ENCODE measurements around the gene KTN1.
A peak's percentile ranks its signal among the peaks of the same experiment; 100 is the strongest.

Gene KTN1

DNA sequence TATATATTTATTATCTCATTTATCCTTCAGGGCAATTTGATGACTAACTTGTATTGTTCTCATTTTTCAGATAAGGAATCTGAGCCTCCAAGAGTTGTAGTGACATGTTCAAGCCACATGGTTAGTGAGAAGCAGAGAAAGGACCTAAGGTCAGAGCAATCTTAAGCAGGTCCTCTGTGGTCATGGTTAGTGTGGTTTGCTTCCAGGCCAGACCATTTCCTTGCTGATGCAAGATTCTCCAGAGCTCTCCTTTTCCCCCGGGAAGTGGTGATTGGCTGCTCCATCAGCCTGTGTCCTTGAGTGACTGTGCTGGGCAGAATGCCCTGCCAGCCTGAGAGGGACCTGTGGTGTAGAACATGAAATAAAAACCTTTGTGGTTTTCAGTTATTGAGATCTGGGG, 141.3 kb downstream of the KTN1 start:
- DNase-seq (ENCODE audit: low read depth) = peak; percentile 13
- H3K4me3 ChIP-seq (ENCODE audit: low read depth, low read length) = no peak overlapping the region
- TF ChIP-seq, protein P1, sequence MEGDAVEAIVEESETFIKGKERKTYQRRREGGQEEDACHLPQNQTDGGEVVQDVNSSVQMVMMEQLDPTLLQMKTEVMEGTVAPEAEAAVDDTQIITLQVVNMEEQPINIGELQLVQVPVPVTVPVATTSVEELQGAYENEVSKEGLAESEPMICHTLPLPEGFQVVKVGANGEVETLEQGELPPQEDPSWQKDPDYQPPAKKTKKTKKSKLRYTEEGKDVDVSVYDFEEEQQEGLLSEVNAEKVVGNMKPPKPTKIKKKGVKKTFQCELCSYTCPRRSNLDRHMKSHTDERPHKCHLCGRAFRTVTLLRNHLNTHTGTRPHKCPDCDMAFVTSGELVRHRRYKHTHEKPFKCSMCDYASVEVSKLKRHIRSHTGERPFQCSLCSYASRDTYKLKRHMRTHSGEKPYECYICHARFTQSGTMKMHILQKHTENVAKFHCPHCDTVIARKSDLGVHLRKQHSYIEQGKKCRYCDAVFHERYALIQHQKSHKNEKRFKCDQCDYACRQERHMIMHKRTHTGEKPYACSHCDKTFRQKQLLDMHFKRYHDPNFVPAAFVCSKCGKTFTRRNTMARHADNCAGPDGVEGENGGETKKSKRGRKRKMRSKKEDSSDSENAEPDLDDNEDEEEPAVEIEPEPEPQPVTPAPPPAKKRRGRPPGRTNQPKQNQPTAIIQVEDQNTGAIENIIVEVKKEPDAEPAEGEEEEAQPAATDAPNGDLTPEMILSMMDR (IDR thresholded peaks at IDR 0.05; ENCODE audit: insufficient read depth, low read depth, low read length, missing control alignments) = no peak

DNA sequence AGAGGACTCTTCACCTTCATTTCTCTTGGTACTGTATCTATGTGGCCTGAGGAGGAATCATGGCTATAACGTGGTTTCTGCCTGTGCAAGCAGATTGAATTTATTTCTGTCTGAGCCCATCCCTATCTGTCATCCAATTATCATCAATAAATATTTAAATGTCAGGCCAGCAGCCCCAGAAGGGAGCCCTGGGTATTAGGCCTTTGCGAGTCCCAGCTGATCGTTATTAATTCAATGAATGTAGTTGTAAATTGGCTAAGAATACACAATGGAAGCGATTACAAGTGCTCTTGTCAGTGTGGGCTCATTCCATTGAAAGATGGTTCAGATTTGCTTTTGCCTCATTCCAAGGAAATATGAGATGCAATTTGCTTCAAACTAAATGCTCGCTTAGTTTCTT, 142.0 kb downstream of the KTN1 start:
- TF ChIP-seq, protein P1 (IDR thresholded peaks at IDR 0.05; ENCODE audit: insufficient read depth, low read depth, low read length, missing control alignments) = no peak
- no peak overlapping the region for H3K4me3 ChIP-seq (ENCODE audit: low read depth, low read length)
- DNase-seq (ENCODE audit: low read depth) = no peak

DNA sequence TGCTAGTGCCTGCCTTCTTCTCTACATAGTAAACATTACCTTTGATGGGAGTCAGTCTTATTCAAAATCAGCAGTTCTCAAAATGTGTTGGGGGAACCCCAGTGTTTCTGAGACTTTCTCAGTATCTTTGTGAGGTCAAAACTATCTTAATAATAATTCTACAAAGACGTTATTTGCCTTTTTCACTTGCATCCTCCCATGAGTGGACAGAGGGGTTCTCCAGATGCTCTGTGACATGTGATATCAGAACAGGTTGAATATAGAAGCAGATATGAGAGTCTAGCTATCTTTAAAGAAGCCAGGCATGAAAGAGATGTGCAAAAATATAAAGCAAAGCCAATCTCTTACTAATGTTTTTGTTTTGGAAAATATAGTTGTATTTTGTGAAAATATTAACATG, 144.7 kb downstream of the KTN1 start:
- DNase-seq (ENCODE audit: low read depth) = peak; percentile 18
- TF ChIP-seq, protein P1 (IDR thresholded peaks at IDR 0.05; ENCODE audit: insufficient read depth, low read depth, low read length, missing control alignments) = no peak
- no peak overlapping the region for H3K4me3 ChIP-seq (ENCODE audit: low read depth, low read length)

DNA sequence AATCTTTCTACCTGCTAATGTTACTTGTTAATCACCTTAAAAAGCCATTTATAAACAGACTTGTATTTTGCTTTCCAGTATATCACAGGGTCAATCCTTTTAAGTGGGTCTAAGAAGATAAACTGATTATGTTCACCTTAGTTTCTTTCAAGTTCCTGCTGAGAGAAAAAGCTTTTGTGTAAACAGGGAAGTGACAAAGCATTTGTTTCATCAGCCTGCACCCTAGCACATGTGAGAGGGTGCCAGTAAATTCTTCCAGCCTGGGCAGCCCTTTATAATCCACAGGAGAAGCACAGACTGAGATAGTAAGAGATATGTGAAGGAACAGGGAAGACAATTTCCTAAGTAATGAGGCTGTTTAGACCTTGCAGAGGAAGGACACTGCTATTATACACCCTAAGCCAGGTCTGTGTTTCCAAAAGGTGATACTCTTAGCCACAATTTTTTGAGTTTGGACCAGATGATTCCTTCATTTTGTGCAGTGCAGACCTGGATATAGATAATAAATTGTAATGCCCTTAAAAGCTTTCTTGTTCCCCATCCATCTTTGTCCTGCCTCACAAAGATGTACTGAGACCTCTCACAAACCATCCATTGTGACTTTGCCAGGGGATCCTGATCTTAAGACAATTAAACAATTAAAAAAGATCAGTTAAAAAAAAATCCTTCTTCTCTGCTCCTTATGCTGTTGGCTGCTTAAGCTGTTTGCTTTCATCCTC, 150.7 kb downstream of the KTN1 start:
- no peak for DNase-seq (ENCODE audit: low read depth)
- no peak overlapping the region for H3K4me3 ChIP-seq (ENCODE audit: low read depth, low read length)
- TF ChIP-seq, protein P1 (IDR thresholded peaks at IDR 0.05; ENCODE audit: insufficient read depth, low read depth, low read length, missing control alignments) = no peak

DNA sequence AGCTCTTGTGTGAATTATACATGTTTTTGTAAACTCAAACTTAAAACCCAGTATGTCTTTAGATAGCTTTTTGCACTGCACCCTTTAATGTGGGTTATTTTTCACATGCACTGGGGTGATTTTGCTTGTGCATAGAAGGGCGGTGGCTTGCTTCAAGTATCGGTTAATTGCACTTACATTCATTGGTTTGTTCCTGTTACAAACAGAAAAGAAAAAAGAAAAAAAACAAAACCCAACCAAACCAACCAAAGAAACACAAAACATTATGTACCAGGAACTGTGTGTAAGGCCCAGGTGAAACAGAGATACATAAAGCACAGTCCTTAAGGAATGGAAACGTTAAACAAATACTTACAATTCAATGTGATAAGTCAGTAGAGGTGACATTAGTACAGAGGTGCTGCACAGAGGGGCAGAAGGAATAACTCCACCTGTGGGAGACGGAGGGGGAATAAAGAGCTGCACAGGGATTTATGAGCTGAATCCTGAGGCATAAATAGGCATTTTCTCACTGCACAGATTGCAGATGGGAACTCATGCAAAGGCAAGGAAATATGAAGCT, 151.4 kb downstream of the KTN1 start:
- DNase-seq (ENCODE audit: low read depth) = no peak
- TF ChIP-seq, protein P1 (IDR thresholded peaks at IDR 0.05; ENCODE audit: insufficient read depth, low read depth, low read length, missing control alignments) = no peak
- no peak overlapping the region for H3K4me3 ChIP-seq (ENCODE audit: low read depth, low read length)

DNA sequence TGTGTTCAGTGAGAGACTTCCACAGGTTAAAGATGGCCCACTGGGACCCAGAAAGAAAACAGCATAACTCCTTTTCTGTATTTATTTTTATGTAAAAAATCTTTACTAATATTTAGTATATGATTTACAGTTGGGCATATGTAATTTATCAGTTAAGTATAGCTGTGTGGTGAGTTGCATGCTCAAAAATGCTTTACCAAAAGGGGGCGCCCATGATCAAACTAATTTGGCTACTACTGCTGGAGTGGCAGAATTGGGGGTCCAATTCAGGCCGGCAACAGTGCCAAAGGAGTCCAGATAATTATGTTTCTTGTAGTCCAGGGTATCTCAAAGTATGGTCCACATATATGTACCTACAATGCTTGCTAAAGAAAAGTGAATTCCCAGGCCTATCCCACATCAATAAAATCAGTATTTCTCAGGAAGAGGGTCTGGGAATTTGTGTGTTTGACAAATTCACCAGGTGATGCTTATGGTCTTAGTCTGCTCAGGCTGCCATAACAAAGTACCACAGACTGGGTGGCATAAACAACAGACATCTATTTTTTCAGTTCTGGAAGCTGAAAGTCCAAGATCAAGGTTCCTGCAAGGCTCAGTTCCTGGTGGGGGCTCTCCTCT, 152.0 kb downstream of the KTN1 start:
- H3K4me3 ChIP-seq (ENCODE audit: low read depth, low read length) = no peak overlapping the region
- TF ChIP-seq, protein P1 (IDR thresholded peaks at IDR 0.05; ENCODE audit: insufficient read depth, low read depth, low read length, missing control alignments) = peak; percentile 56
- peak; percentile 49 for DNase-seq (ENCODE audit: low read depth)

Measured in GM12865 (cell line).